A673 (cell line): ENCODE data around the gene DPYD. TPM values are rescaled to one million over a fixed set of nuclear protein-coding genes. Genes with fewer than 3 reads are reported as not detected.

Experiments used
- BruUV-seq: library from RNA; stranded (reverse); fragments of 400-500 nt; replicated peaks from 2 replicates; lab custom pipeline; 2021; lab: Mats Ljungman, UMichigan
- CTCF ChIA-PET: fragments of 300-600 bp; sonication (Branson Sonifier 250); formaldehyde crosslinking; loops from one replicate; lab custom pipeline; 2022; ENCODE audit warnings: antibody characterized with exemption; lab: Charles Lee
- POLR2A ChIA-PET: fragments of 300-600 bp; sonication (Branson Sonifier 250); formaldehyde crosslinking; loops from one replicate; lab custom pipeline; 2022; ENCODE audit warnings: antibody characterized with exemption; ENCODE audit not compliant: low non-redundant PET; lab: Charles Lee
- DNase-seq: peaks from one replicate; pipeline ENCODE4 v3.0.0-alpha.2; 2015; ENCODE audit warnings: low spot score
- H3K27ac ChIP-seq: fragments of 200-600 bp; sonication (generic); 2 replicates; pipeline ENCODE4 v1.5.1; 2016; ENCODE audit warnings: mixed run types, low read depth, mild to moderate bottlenecking, mixed read lengths, antibody characterized with exemption, low read length; ENCODE audit not compliant: poor library complexity, severe bottlenecking
- H3K27me3 ChIP-seq: fragments of 200-600 bp; sonication (generic); replicated peaks from 2 replicates; pipeline ENCODE4 v1.6.1; 2017; ENCODE audit warnings: mixed run types, low read depth, mild to moderate bottlenecking, mixed read lengths, antibody characterized with exemption, low read length; ENCODE audit not compliant: insufficient read depth, poor library complexity
- H3K36me3 ChIP-seq: fragments of 200-600 bp; sonication (generic); 2 replicates; pipeline ENCODE4 v1.6.1; 2016; ENCODE audit warnings: mixed run types, mild to moderate bottlenecking, mixed read lengths, antibody characterized with exemption, low read length; ENCODE audit not compliant: insufficient read depth, poor library complexity, severe bottlenecking
- H3K4me1 ChIP-seq: fragments of 200-600 bp; sonication (generic); 2 replicates; pipeline ENCODE4 v1.6.1; 2017; ENCODE audit warnings: mixed run types, mild to moderate bottlenecking, mixed read lengths, antibody characterized with exemption, low read length; ENCODE audit not compliant: insufficient read depth, poor library complexity, severe bottlenecking
- H3K4me3 ChIP-seq: fragments of 200-600 bp; sonication (generic); 2 replicates; pipeline ENCODE4 v1.5.1; 2016; ENCODE audit warnings: low read depth, mixed run types, mild to moderate bottlenecking, mixed read lengths, low read length; ENCODE audit not compliant: poor library complexity, severe bottlenecking
- H3K9me3 ChIP-seq: fragments of 200-600 bp; sonication (generic); 2 replicates; pipeline ENCODE4 v1.6.1; 2016; ENCODE audit warnings: mixed run types, low read depth, mild to moderate bottlenecking, mixed read lengths, antibody characterized with exemption, low read length; ENCODE audit not compliant: poor library complexity, severe bottlenecking
- CTCF ChIP-seq: fragments of 300-800, 200-600 bp; sonication (generic); conservative IDR thresholded peaks from 2 replicates; pipeline ENCODE4 v1.5.1; 2017; ENCODE audit warnings: low read depth, mild to moderate bottlenecking, antibody characterized with exemption, low read length, moderate library complexity, mixed read lengths
- EZH2 ChIP-seq: fragments of 200-600 bp; sonication (generic); IDR thresholded peaks from 2 replicates; pipeline ENCODE4 v1.6.1; 2017; ENCODE audit warnings: borderline replicate concordance, low read depth, mild to moderate bottlenecking, mixed read lengths, antibody characterized with exemption, low read length; ENCODE audit not compliant: poor library complexity, severe bottlenecking
- intact Hi-C: fragments of 100-400 bp; cut with micrococcal nuclease; formaldehyde crosslinking; loops from one replicate; pipeline ENCODE4 v1.10.0; 2022; ENCODE audit not compliant: unreplicated experiment
- total RNA-seq: library from RNA; stranded (reverse); gene quantifications from 2 replicates; pipeline ENCODE4 v1.2.3, GENCODE V29; 2021

The DPYD gene
- total RNA-seq, 1 experiment from 2014 or later: 13.4 TPM

- H3K27ac ChIP-seq: no peak overlapping the region
- H3K9me3 ChIP-seq: no peaks in the 10 kb centered on the region
- intact Hi-C loops: no loop called here
- no peak for DNase-seq
- ChIA-PET POLR2A (no interaction called here), CTCF (no interaction called here)
- H3K36me3 ChIP-seq: no peaks in the 10 kb centered on the region
- no peak overlapping the region for H3K4me3 ChIP-seq
- no peaks in the 10 kb centered on the region for H3K27me3 ChIP-seq
- no TSS peak for BruUV-seq
- no peak for TF ChIP-seq EZH2
- no peaks in the 10 kb centered on the region for H3K4me1 ChIP-seq
These were observed 192.4 kb downstream of the DPYD start for GRCh38 chr1:97728436-97728835.

- H3K4me3 ChIP-seq: no peak overlapping the region
- no peaks in the 10 kb centered on the region for H3K36me3 ChIP-seq
- ChIA-PET CTCF (no interaction called here), POLR2A (no interaction called here)
- H3K27ac ChIP-seq: no peak overlapping the region
- DNase-seq: no peak
- no peaks in the 10 kb centered on the region for H3K9me3 ChIP-seq
- TF ChIP-seq CTCF: no peak
- TF ChIP-seq EZH2: no peak
- intact Hi-C loops: no loop called here
- no TSS peak for BruUV-seq
- no peaks in the 10 kb centered on the region for H3K4me1 ChIP-seq
- H3K27me3 ChIP-seq: no peaks in the 10 kb centered on the region
These were observed 193.8 kb downstream of the DPYD start for GRCh38 chr1:97727029-97727428.

- no peak for DNase-seq
- CTCF ChIA-PET: no interaction called here
- intact Hi-C loops: no loop called here
- Histone ChIP-seq H3K4me1 (no peaks in the 10 kb centered on the region), H3K36me3 (no peaks in the 10 kb centered on the region), H3K27me3 (no peaks in the 10 kb centered on the region), H3K9me3 (no peaks in the 10 kb centered on the region), H3K27ac (no peak overlapping the region), H3K4me3 (no peak overlapping the region)
- no TSS peak for BruUV-seq
- POLR2A ChIA-PET: no interaction called here
- TF ChIP-seq EZH2 (no peak), CTCF (no peak)
These were observed 194.4 kb downstream of the DPYD start for GRCh38 chr1:97726386-97726785.

- BruUV-seq: no TSS peak
- ChIA-PET POLR2A (no interaction called here), CTCF (no interaction called here)
These were observed 199.6 kb downstream of the DPYD start for GRCh38 chr1:97721221-97721620.

More at GRCh38 chr1:97721221-97721620, 199.6 kb downstream of the DPYD start:
- DNase-seq: no peak
- no peak for TF ChIP-seq EZH2
- no peak for TF ChIP-seq CTCF
- no peaks in the 10 kb centered on the region for H3K9me3 ChIP-seq
- H3K27ac ChIP-seq: no peak overlapping the region
- H3K4me1 ChIP-seq: no peaks in the 10 kb centered on the region
- H3K36me3 ChIP-seq: no peaks in the 10 kb centered on the region
- intact Hi-C loops: no loop called here
- H3K4me3 ChIP-seq: no peak overlapping the region
- no peaks in the 10 kb centered on the region for H3K27me3 ChIP-seq
